Measurements from ENCODE around the gene SSBP1.
"Not testable (repeated sequence)": the region's sequence is repeated elsewhere in the genome, so short reads cannot be mapped to it uniquely, and the experiment has no call there.

SSBP1 gene

GRCh38 chr7:141709749-141710148 lies 28.4 kb upstream of the SSBP1 start:
- DNase-seq, result no peak

- DNase-seq, result no peak
These were observed 27.9 kb upstream of the SSBP1 start for GRCh38 chr7:141710301-141710700.

GRCh38 chr7:141712603-141713255 lies 25.4 kb upstream of the SSBP1 start:
- DNase-seq, result no peak

- DNase-seq, result no peak
These were observed 24.3 kb upstream of the SSBP1 start for GRCh38 chr7:141713890-141714289.

DNA sequence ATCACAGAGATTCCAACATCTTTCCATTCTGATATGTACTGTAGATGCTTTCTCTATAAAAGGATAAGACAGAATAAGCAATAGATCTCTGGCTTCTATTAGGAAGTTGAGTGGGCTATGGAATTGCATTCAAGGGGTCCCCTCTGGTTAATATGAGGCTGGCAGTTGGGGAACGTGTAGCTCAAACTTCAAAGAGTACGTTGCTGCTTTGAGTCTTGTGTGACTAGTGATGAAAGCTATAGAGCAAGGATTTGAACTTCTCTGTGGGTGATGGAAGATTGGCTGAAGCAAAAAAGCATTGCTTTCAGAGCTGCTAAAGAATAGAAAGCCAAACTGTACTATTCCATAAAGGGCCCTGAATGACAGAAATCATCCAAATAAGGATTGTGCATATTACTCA lies 23.6 kb upstream of the SSBP1 start:
- no peak for DNase-seq

GRCh38 chr7:141715018-141715417 lies 23.1 kb upstream of the SSBP1 start:
- no peak for DNase-seq

- DNase-seq, result no peak
These were observed 22.1 kb upstream of the SSBP1 start for GRCh38 chr7:141715794-141716689.

- DNase-seq, result no peak
These were observed 20.7 kb upstream of the SSBP1 start for GRCh38 chr7:141717450-141717849.

DNA sequence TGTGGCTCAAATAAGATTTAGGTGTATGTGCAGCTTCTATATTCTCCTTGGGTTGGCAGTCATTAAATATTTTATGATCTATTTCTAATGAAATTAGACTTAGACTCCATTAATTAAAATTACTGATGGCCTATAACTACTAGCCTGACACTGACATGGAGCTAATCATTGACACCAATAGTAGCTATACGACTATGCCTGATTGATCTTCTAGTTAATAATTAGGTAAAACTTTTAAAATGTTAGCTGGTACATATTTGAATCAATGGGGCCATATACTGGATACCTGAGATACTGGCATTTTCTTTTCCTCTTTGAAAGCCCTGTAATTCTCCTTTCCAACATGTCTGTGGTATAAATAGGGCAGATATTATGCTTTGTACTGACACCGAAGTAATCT lies 15.6 kb upstream of the SSBP1 start:
- no peak for DNase-seq

DNA sequence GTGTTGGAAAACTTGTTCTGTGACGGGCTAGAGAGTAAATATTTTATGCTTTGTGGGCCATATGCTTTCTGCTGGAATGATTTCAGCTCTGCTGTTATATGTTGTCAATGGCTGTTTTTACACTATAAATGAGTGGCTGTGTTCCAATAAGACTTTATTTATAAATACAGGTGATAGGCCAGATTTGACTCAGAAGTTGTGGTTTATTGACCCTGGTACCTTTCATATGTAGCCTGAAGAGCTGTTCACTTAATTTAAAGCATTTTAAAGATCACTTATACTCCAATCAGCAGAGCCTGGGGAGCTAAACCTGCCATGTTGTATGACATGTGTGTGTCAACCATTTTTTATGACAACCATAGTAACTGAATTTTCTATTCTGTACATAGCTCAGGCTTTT lies 9.1 kb upstream of the SSBP1 start:
- DNase-seq, result no peak

DNA sequence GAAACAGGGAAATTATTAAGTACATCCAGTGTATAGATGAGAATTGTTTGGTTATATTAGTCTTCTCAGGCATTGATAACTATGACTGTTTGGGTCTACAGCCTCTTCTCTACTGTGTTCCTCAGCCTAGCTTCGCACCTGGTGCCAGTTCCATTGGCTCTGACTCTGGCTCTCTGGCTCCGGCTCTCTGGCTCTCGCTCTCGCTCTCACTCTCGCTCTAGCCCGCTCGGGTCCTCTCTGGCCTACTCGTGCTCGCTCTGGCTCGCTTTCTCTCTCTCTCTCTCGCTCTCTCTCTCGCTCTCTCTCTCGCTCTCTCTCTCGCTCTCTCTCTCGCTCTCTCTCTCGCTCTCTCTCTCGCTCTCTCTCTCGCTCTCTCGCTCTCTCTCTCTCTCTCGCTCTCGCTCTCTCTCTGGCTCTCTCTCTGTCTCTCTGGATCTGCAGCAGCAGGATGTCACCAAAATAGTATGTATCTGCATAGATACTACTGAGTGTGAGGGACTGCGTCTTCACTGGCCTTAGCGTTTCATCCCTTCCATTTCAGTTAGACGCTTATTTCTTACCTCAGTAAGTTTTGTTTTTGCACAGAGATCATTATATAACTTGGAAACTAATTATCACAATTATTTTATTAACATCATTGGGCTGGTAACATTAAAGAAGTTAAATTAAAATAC lies 6.5 kb upstream of the SSBP1 start:
- DNase-seq, result no peak

DNA sequence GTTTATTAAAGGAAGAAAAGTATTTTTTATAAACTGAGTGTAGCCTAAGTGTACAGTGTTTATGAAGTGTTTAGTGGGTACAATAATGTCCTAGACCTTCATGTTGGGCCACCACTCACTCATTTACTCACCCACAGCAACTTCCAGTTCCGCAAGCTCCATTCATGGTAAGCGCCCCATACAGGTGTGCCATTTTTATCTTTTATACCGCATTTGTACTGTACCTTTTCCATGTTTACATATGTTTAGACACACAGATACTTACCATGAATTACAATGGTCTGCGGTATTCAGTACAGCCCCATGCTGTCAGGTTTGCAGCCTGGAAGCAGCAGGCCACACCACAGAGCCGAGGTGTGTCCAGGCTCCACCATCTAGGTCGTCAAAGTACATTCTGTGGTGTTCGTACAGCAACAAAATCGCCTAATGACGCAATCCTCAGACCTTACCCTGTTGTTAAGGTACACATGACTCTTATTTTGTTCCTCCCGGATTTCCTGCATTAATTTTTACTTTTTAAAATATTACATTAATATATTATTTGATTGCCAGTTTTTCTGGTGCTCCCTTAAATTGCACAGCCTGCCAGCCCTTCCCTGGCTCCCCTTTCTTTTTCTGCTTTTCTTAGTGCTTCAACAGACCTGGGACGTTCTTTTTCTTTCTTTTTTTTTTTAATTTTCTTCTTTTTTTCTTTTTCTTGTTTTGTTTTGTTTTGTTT lies 881 bp upstream of the SSBP1 start:
- DNase-seq, result no peak

- no peak for DNase-seq
These were observed 445 bp downstream of the SSBP1 start for GRCh38 chr7:141738592-141739013.

DNA sequence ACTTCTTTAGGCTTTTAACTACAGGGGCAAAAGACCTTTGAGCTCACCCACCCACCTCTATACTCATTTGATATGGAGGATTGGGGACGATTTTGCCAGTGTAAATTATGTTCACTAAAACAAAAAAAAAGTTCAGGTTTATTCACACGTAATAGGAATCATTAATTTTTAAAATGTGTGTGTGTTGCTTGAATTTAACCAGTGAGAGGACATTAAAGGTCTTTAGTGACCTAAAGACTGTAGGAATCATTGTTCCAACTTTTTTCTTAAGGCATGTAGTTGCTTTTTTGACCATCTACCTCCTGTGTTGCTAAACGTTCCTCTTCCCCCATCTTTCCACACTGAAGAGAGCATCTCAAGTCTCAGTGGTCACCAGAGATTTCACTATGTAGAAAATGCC lies 1.1 kb downstream of the SSBP1 start:
- DNase-seq, result no peak

DNA sequence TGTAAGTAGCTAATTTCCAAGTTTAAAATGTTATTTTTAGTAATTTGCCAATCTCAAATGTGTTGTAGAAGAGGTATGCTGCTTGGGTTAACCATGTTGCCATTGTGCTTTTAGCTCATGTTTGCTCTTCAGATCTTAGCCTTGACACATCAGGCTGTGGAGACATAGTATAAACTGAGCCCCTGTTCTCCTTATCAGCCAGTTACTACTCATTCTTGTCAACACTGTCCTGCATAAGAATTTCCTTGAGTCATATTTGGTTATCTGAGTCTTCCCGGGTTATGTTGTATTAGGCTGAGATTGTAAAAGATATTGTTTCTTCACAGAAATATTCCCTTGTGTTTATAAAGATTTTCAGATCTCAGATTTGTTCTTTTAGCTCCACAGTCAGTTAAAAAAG lies 4.1 kb downstream of the SSBP1 start:
- no peak for DNase-seq

DNA sequence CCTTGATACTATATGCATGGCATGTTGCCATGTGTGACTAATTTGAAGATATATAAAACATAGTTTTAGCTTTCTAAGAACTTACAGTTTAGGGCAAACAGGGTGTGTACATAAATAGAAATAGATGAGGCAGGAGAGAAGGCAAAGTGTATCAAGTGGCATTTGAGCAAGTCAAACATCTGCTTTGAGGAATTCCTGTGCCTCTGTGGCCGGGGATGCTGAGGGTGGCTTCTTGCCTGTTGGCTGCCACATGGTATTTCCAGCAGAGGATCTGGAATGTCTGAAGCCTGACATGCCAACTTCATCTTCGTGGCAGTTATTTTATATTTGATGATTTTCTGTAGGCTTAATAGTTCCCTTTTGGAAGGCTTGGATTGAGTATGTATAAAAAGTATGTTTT lies 6.0 kb downstream of the SSBP1 start:
- no peak for DNase-seq

GRCh38 chr7:141748396-141748795 lies 10.2 kb downstream of the SSBP1 start:
- no peak for DNase-seq

DNA sequence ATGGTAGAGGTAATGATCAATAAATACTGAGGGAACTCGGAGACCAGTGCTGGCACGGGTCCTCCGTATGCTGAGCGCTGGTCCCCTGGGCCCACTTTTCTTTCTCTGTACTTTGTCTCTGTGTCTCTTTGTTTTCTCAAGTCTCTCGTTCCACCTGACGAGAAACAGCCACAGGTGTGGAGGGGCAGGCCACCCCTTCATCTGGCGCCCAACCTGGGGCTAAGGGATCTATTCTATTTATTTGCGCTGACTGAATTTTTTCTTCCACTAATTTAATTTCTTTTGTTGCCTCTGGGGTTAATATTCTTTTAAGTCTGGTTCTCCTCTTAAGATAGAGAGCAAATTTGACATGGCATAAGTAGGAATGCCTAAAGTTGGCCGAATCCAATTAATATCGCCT lies 13.7 kb downstream of the SSBP1 start:
- not testable (repeated sequence) for DNase-seq

DNA sequence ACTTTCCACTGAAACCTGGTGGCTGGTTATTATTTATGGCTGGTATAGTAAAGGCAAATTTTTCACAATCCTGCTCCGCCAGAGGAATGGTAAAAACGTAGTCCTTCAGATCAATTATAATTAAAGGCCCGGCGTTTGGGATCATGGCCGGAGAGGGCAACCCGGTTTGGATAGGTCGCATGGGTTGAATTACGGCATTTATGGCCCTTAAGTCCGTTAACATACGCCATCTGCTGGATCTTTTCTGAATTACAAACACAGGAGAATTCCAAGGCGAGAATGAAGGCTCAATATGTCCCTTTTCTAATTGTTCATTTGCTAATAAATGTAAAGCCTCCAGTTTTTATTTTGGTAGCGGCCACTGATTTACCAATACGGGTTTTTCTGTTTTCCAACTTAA lies 14.5 kb downstream of the SSBP1 start:
- DNase-seq, result no peak

- no peak for DNase-seq
These were observed 16.8 kb downstream of the SSBP1 start for GRCh38 chr7:141754939-141755338.

DNA sequence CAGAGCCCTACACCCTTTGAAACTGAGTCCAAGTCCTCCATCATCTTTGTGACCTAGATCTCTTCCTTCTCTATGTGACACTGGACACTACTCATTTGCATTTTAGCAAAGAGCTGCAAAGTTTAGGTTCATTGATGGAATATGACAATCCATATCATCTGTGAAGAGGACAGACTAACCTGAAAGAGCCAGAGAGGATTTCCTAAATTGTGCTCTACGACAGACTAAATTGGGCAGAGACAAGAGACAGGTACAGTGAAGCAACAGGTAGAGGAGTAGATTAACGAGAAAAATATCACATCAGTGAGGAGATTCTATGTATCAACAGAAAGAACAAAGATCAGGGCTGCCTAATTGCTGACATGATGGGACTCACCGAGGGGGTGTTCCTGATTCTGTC lies 25.6 kb downstream of the SSBP1 start, which contains the start of gene TAS2R3:
Gene TAS2R3, plus strand, starts transcription at position 301 of the 400 bp plus-strand sequence. Its CDS starts 62 bp downstream, at position 363.
- DNase-seq, result no peak

DNA sequence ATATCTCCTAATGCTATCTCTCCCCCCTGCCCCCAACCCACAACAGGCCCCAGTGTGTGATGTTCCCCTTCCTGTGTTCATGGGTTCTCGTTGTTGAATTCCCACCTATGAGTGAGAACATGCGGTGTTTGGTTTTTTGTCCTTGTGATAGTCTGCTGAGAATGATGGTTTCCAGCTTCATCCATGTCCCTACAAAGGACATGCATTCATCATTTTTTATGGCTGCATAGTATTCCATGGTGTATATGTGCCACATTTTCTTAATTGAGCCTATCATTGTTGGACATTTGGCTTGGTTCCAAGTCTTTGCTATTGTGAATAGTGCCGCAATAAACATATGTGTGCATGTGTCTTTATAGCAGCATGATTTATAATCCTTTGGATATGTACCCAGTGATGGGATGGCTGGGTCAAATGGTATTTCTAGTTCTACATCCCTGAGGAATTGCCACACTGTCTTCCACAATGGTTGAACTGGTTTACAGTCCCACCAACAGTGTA lies 32.0 kb downstream of the SSBP1 start:
- DNase-seq, result not testable (repeated sequence)

GRCh38 chr7:141776374-141776773 lies 38.2 kb downstream of the SSBP1 start, which contains the start of gene TAS2R4:
Gene TAS2R4, plus strand, starts transcription at chr7:141776674. Its CDS starts 1,815 bp downstream, at chr7:141778489.
- DNase-seq, result no peak

All from effector CD8-positive, alpha-beta T cell (primary cell).